SK-N-SH treated with all-trans-retinoic acid at 6 μM for 48 hours (cell line): ENCODE measurements around the gene ARFIP1.

ENCODE experiments used
- ATAC-seq: fragments of 200-7000 bp; cut with Tn5 transposase; 3 replicates; pipeline ENCODE4 v1.9.1; 2020; ENCODE audit warnings: mild to moderate bottlenecking, moderate library complexity
- ARNTL ChIP-seq: fragments of 450-650 bp; formaldehyde crosslinking; IDR thresholded peaks from 2 replicates; pipeline ENCODE4 v1.5.0; 2020; ENCODE audit warnings: low read depth, mild to moderate bottlenecking, moderate library complexity, borderline replicate concordance
- BACH2 ChIP-seq: fragments of 250-450 bp; sonication (Bioruptor Pico); IDR thresholded peaks from 2 replicates; pipeline ENCODE4 v1.9.0; 2021; ENCODE audit warnings: mild to moderate bottlenecking, borderline replicate concordance
- CSDC2 ChIP-seq: fragments of 250-450 bp; sonication (Bioruptor Pico); IDR thresholded peaks from 2 replicates; pipeline ENCODE4 v1.5.0; 2020; ENCODE audit warnings: mild to moderate bottlenecking, moderate library complexity
- ESRRG ChIP-seq: fragments of 250-450 bp; sonication (Bioruptor Pico); IDR thresholded peaks from 2 replicates; pipeline ENCODE4 v1.6.1; 2021; ENCODE audit warnings: mild to moderate bottlenecking
- GLIS3 ChIP-seq: fragments of 250-450 bp; sonication (Bioruptor Pico); IDR thresholded peaks from 2 replicates; pipeline ENCODE4 v1.5.0; 2020; ENCODE audit warnings: mild to moderate bottlenecking, moderate library complexity
- ISL1 ChIP-seq: fragments of 250-450 bp; sonication (Bioruptor Pico); IDR thresholded peaks from 2 replicates; pipeline ENCODE4 v2.1.2; 2022; ENCODE audit warnings: mild to moderate bottlenecking, moderate library complexity
- OSR1 ChIP-seq: fragments of 250-450 bp; sonication (Bioruptor Pico); IDR thresholded peaks from 2 replicates; pipeline ENCODE4 v1.8.0; 2022; ENCODE audit warnings: moderate library complexity, mild to moderate bottlenecking, inconsistent platforms
- RARB ChIP-seq: fragments of 250-450 bp; sonication (Bioruptor Pico); IDR thresholded peaks from 2 replicates; pipeline ENCODE4 v1.8.0; 2021; ENCODE audit warnings: mild to moderate bottlenecking, moderate library complexity
- SNAI2 ChIP-seq: fragments of 250-450 bp; sonication (Bioruptor Pico); IDR thresholded peaks from 2 replicates; pipeline ENCODE4 v1.5.0; 2020; ENCODE audit warnings: mild to moderate bottlenecking, moderate library complexity
- TCF4 ChIP-seq: fragments of 250-450 bp; sonication (Bioruptor Pico); IDR thresholded peaks from 2 replicates; pipeline ENCODE4 v1.8.0; 2021; ENCODE audit warnings: mild to moderate bottlenecking, moderate library complexity, borderline replicate concordance
- TOX ChIP-seq: fragments of 250-450 bp; sonication (Bioruptor Pico); IDR thresholded peaks from 2 replicates; pipeline ENCODE4 v1.8.0; 2021; ENCODE audit warnings: mild to moderate bottlenecking, moderate library complexity, borderline replicate concordance
- ZFP3 ChIP-seq: fragments of 250-450 bp; sonication (Bioruptor Pico); IDR thresholded peaks from 2 replicates; pipeline ENCODE4 v1.5.0; 2020; ENCODE audit warnings: mild to moderate bottlenecking, moderate library complexity
- ZFP30 ChIP-seq: fragments of 450-650 bp; formaldehyde crosslinking; IDR thresholded peaks from 2 replicates; pipeline ENCODE4 v1.5.0; 2022; ENCODE audit warnings: mild to moderate bottlenecking, moderate library complexity
- ZNF565 ChIP-seq: fragments of 450-650 bp; formaldehyde crosslinking; conservative IDR thresholded peaks from 2 replicates; pipeline ENCODE4 v1.5.0; 2020; ENCODE audit warnings: low read depth, mild to moderate bottlenecking, moderate library complexity
- TF ChIP-seq, protein P1 (sequence below): fragments of 250-450 bp; sonication (Bioruptor Pico); IDR thresholded peaks from 2 replicates; pipeline ENCODE4 v1.5.0; 2020; ENCODE audit warnings: mild to moderate bottlenecking, moderate library complexity
- TF ChIP-seq, protein P2 (sequence below): fragments of 250-450 bp; sonication (Bioruptor Pico); IDR thresholded peaks from 2 replicates; pipeline ENCODE4 v1.5.1; 2021; ENCODE audit warnings: mild to moderate bottlenecking, moderate library complexity
- TF ChIP-seq, protein P3 (sequence below): fragments of 250-450 bp; sonication (Bioruptor Pico); IDR thresholded peaks from 2 replicates; pipeline ENCODE4 v1.5.1; 2020; ENCODE audit warnings: low read depth, mild to moderate bottlenecking, moderate library complexity
- TF ChIP-seq, protein P4 (sequence below): fragments of 250-450 bp; sonication (Bioruptor Pico); IDR thresholded peaks from 2 replicates; pipeline ENCODE4 v1.8.0; 2020; ENCODE audit warnings: mild to moderate bottlenecking, moderate library complexity, borderline replicate concordance

The ARFIP1 gene

DNA sequence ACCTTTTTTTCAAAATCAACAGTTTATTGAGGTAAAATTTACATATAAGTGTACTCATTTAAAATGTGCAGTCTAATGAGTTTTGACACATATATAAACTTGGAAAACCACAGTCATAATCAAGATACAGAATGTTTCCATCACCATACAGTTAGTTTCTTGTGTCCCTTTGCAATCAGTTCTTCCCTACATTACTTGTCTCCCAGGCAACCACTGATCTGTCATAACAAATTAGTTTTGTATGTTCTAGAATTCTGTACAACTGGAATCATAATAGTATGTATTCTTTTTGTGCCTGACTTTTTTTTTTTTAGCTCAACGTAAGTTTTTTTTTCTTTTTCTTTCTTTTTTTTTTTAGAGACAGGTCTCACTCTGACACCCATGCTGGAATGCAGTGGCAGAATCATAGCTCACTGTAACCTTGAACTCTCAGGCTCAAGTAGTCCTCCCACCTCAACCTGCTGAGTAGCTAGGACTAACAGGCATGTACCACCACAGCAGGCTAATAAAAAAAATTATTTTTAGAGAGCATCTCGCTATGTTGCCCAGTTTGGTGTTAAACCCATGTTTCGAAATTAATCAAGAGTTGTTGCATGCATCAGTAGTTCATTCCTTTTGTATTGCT, 26.9 kb downstream of the ARFIP1 start:
- TF ChIP-seq ZNF565 (CRISPR knock-in tag) (no peak), ISL1 (CRISPR knock-in tag) (no peak), TOX (CRISPR knock-in tag) (no peak), CSDC2 (CRISPR knock-in tag) (no peak), BACH2 (CRISPR knock-in tag) (no peak), ESRRG (CRISPR knock-in tag) (no peak), OSR1 (no peak), ZFP3 (CRISPR knock-in tag) (no peak), RARB (CRISPR knock-in tag) (no peak), ZFP30 (CRISPR knock-in tag) (no peak), ARNTL (CRISPR knock-in tag) (no peak), TCF4 (CRISPR knock-in tag) (no peak), SNAI2 (CRISPR knock-in tag) (no peak), GLIS3 (CRISPR knock-in tag) (no peak)
- TF ChIP-seq, protein P1, sequence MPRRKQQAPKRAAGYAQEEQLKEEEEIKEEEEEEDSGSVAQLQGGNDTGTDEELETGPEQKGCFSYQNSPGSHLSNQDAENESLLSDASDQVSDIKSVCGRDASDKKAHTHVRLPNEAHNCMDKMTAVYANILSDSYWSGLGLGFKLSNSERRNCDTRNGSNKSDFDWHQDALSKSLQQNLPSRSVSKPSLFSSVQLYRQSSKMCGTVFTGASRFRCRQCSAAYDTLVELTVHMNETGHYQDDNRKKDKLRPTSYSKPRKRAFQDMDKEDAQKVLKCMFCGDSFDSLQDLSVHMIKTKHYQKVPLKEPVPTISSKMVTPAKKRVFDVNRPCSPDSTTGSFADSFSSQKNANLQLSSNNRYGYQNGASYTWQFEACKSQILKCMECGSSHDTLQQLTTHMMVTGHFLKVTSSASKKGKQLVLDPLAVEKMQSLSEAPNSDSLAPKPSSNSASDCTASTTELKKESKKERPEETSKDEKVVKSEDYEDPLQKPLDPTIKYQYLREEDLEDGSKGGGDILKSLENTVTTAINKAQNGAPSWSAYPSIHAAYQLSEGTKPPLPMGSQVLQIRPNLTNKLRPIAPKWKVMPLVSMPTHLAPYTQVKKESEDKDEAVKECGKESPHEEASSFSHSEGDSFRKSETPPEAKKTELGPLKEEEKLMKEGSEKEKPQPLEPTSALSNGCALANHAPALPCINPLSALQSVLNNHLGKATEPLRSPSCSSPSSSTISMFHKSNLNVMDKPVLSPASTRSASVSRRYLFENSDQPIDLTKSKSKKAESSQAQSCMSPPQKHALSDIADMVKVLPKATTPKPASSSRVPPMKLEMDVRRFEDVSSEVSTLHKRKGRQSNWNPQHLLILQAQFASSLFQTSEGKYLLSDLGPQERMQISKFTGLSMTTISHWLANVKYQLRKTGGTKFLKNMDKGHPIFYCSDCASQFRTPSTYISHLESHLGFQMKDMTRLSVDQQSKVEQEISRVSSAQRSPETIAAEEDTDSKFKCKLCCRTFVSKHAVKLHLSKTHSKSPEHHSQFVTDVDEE (CRISPR knock-in tag): no peak
- TF ChIP-seq, protein P2, sequence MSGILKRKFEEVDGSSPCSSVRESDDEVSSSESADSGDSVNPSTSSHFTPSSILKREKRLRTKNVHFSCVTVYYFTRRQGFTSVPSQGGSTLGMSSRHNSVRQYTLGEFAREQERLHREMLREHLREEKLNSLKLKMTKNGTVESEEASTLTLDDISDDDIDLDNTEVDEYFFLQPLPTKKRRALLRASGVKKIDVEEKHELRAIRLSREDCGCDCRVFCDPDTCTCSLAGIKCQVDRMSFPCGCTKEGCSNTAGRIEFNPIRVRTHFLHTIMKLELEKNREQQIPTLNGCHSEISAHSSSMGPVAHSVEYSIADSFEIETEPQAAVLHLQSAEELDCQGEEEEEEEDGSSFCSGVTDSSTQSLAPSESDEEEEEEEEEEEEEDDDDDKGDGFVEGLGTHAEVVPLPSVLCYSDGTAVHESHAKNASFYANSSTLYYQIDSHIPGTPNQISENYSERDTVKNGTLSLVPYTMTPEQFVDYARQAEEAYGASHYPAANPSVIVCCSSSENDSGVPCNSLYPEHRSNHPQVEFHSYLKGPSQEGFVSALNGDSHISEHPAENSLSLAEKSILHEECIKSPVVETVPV: no peak
- TF ChIP-seq, protein P3, sequence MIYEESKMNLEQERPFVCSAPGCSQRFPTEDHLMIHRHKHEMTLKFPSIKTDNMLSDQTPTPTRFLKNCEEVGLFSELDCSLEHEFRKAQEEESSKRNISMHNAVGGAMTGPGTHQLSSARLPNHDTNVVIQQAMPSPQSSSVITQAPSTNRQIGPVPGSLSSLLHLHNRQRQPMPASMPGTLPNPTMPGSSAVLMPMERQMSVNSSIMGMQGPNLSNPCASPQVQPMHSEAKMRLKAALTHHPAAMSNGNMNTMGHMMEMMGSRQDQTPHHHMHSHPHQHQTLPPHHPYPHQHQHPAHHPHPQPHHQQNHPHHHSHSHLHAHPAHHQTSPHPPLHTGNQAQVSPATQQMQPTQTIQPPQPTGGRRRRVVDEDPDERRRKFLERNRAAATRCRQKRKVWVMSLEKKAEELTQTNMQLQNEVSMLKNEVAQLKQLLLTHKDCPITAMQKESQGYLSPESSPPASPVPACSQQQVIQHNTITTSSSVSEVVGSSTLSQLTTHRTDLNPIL (CRISPR knock-in tag): no peak
- TF ChIP-seq, protein P4, sequence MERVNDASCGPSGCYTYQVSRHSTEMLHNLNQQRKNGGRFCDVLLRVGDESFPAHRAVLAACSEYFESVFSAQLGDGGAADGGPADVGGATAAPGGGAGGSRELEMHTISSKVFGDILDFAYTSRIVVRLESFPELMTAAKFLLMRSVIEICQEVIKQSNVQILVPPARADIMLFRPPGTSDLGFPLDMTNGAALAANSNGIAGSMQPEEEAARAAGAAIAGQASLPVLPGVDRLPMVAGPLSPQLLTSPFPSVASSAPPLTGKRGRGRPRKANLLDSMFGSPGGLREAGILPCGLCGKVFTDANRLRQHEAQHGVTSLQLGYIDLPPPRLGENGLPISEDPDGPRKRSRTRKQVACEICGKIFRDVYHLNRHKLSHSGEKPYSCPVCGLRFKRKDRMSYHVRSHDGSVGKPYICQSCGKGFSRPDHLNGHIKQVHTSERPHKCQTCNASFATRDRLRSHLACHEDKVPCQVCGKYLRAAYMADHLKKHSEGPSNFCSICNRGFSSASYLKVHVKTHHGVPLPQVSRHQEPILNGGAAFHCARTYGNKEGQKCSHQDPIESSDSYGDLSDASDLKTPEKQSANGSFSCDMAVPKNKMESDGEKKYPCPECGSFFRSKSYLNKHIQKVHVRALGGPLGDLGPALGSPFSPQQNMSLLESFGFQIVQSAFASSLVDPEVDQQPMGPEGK (CRISPR knock-in tag): no peak
- peak; percentile 64 for ATAC-seq

DNA sequence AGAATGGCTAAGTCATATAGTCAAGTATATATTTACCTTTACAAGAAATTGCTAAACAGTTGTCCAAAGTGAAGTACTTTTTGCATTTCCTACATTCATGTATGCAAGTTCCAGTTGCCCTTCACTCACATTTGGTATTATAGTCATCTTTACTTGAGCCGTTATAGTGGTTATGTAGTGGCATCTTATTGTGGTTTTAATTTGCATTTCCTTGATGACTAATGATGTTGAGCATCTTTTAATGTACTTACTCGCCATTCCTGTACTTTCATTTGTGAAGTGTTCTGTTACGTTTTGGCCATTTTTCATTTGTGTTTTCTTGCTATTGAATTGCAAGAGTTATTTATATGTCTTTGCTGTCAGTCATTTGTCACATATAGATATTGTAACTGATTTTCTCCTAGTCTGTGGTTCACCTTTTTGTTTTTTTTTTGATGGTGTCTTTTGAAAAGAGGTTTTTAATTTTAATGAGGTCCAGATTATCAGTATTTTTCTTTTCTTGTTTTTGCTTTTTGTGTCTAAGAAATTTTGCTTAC, 27.6 kb downstream of the ARFIP1 start:
- peak; percentile 71 for ATAC-seq
- no peak for TF ChIP-seq ISL1 (CRISPR knock-in tag)
- TF ChIP-seq GLIS3 (CRISPR knock-in tag): no peak
- TF ChIP-seq TOX (CRISPR knock-in tag): no peak
- TF ChIP-seq ZFP3 (CRISPR knock-in tag): no peak
- no peak for TF ChIP-seq SNAI2 (CRISPR knock-in tag)
- TF ChIP-seq, all 23 proteins: peak for 0

DNA sequence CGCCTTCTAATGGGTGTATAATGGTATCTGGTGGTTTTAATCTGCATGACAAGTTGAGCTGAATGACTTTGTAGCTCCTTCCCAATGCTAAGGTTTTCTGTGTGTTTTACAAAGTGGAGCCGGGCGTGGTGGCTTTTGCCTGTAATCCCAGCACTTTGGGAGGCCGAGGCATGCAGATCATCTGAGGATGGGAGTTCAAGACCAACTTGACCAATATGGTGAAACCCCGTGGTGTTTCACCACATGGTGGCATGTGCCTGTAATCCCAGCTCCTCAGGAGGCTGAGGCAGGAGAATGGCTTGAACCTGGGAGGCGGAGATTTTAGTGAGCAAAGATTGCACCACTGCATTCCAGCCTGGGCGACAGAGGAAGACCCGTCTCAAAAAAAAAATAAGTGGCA, 28.9 kb downstream of the ARFIP1 start:
- TF ChIP-seq, protein P2: no peak
- TF ChIP-seq, all 23 proteins: peak for 0
- ATAC-seq: no peak
